WTC11 (cell line): ENCODE data around the gene NEDD8. TPM values are rescaled to one million over a fixed set of nuclear protein-coding genes. Genes with fewer than 3 reads are reported as not detected.

Experiments
- ATAC-seq: fragments of 200-7000 bp; cut with Tn5 transposase; 2 replicates; pipeline ENCODE4 v1.10.0; 2021; ENCODE audit warnings: mild to moderate bottlenecking, moderate library complexity
- CTCF ChIA-PET: fragments of 300-600 bp; sonication (Branson Sonifier 250); formaldehyde crosslinking; loops from one replicate; lab custom pipeline; 2021; ENCODE audit warnings: antibody characterized with exemption; lab: Charles Lee
- POLR2A ChIA-PET: fragments of 350-600 bp; sonication (Branson Sonifier 250); formaldehyde crosslinking; loops from one replicate; lab custom pipeline; 2021; ENCODE audit warnings: antibody characterized with exemption; lab: Charles Lee
- DNase-seq: peaks from one replicate; pipeline ENCODE4 v3.0.0; 2021; ENCODE audit warnings: low spot score
- H3K27ac Mint-ChIP-seq: 2 replicates; pipeline ENCODE4 v1.8.0; 2021; ENCODE audit warnings: mixed read lengths
- H3K27me3 Mint-ChIP-seq: 2 replicates; pipeline ENCODE4 v1.8.0; 2021; ENCODE audit warnings: low read depth, mild to moderate bottlenecking, moderate library complexity, mixed read lengths
- H3K36me3 Mint-ChIP-seq: 2 replicates; pipeline ENCODE4 v1.8.0; 2021; ENCODE audit warnings: mixed read lengths
- H3K4me1 Mint-ChIP-seq: 2 replicates; pipeline ENCODE4 v1.8.0; 2022; ENCODE audit warnings: mixed read lengths
- H3K4me3 Mint-ChIP-seq: 2 replicates; pipeline ENCODE4 v1.8.0; 2021; ENCODE audit warnings: mild to moderate bottlenecking, moderate library complexity, mixed read lengths
- H3K9me3 Mint-ChIP-seq: 2 replicates; pipeline ENCODE4 v1.8.0; 2021; ENCODE audit warnings: mixed read lengths
- AFF4 ChIP-seq: sonication (generic); formaldehyde crosslinking; IDR thresholded peaks from 2 replicates; pipeline ENCODE4 v1.8.1; 2023; ENCODE audit warnings: mild to moderate bottlenecking, missing genetic modification reagents, borderline replicate concordance
- AR ChIP-seq: fragments of 250-450 bp; sonication (Bioruptor Pico); IDR thresholded peaks from 2 replicates; pipeline ENCODE4 v1.9.0; 2021; ENCODE audit warnings: mild to moderate bottlenecking
- ATF2 ChIP-seq: sonication (generic); formaldehyde crosslinking; IDR thresholded peaks from 2 replicates; pipeline ENCODE4 v1.8.1; 2022; ENCODE audit warnings: low read depth, missing genetic modification reagents, borderline replicate concordance
- CBFB ChIP-seq: sonication (generic); formaldehyde crosslinking; IDR thresholded peaks from 2 replicates; pipeline ENCODE4 v1.8.1; 2022; ENCODE audit warnings: mild to moderate bottlenecking, low read depth, missing genetic modification reagents
- CTCF ChIP-seq: fragments of 200-600 bp; IDR thresholded peaks from 2 replicates; pipeline ENCODE4 v1.8.0; 2022; ENCODE audit warnings: antibody characterized with exemption
- ERG ChIP-seq: fragments of 250-450 bp; sonication (Bioruptor Pico); IDR thresholded peaks from 2 replicates; pipeline ENCODE4 v1.8.0; 2021; ENCODE audit warnings: mild to moderate bottlenecking
- ESRRA ChIP-seq: sonication (generic); formaldehyde crosslinking; IDR thresholded peaks from 2 replicates; pipeline ENCODE4 v1.8.1; 2022; ENCODE audit warnings: mild to moderate bottlenecking, missing genetic modification reagents, borderline replicate concordance
- FOXP1 ChIP-seq: sonication (generic); formaldehyde crosslinking; IDR thresholded peaks from 2 replicates; pipeline ENCODE4 v1.8.0; 2022; ENCODE audit warnings: missing genetic modification reagents, mild to moderate bottlenecking, moderate library complexity, borderline replicate concordance
- FOXP4 ChIP-seq: sonication (generic); formaldehyde crosslinking; IDR thresholded peaks from 2 replicates; pipeline ENCODE4 v1.8.0; 2022; ENCODE audit warnings: mild to moderate bottlenecking, missing genetic modification reagents
- GTF2I ChIP-seq: fragments of 250-450 bp; sonication (Bioruptor Pico); conservative IDR thresholded peaks from 2 replicates; pipeline ENCODE4 v1.4.0; 2021; ENCODE audit warnings: mild to moderate bottlenecking
- NFATC4 ChIP-seq: fragments of 250-450 bp; sonication (Bioruptor Pico); IDR thresholded peaks from 2 replicates; pipeline ENCODE4 v1.9.0; 2021; ENCODE audit warnings: mild to moderate bottlenecking
- SMAD3 ChIP-seq: sonication (generic); formaldehyde crosslinking; IDR thresholded peaks from 2 replicates; pipeline ENCODE4 v1.8.0; 2022; ENCODE audit warnings: missing genetic modification reagents, mild to moderate bottlenecking, borderline replicate concordance
- TEAD1 ChIP-seq: sonication (generic); formaldehyde crosslinking; IDR thresholded peaks from 2 replicates; pipeline ENCODE4 v1.8.0; 2022; ENCODE audit warnings: mild to moderate bottlenecking, missing genetic modification reagents
- TP53 ChIP-seq: sonication (generic); formaldehyde crosslinking; IDR thresholded peaks from 2 replicates; pipeline ENCODE4 v1.8.1; 2023; ENCODE audit warnings: mild to moderate bottlenecking, missing genetic modification reagents
- ZBTB43 ChIP-seq: sonication (generic); formaldehyde crosslinking; IDR thresholded peaks from 2 replicates; pipeline ENCODE4 v1.8.1; 2023; ENCODE audit warnings: mild to moderate bottlenecking, missing genetic modification reagents
- ZNF281 ChIP-seq: sonication (generic); formaldehyde crosslinking; IDR thresholded peaks from 2 replicates; pipeline ENCODE4 v1.8.0; 2023; ENCODE audit warnings: mild to moderate bottlenecking, missing genetic modification reagents
- ZNF416 ChIP-seq: fragments of 250-450 bp; sonication (Bioruptor Pico); IDR thresholded peaks from 2 replicates; pipeline ENCODE4 v1.9.0; 2021; ENCODE audit warnings: mild to moderate bottlenecking, inconsistent platforms
- total RNA-seq: library from RNA; stranded (reverse); gene quantifications from 3 replicates; pipeline ENCODE4 v1.2.3, GENCODE V29; 2021

Gene NEDD8
- total RNA-seq, 1 experiment from 2014 or later, result 233 TPM

- ChIA-PET CTCF (interaction anchor here (0.5 to 3.3 kb wide), 12 partner anchors 17 to 243 kb away, joined by 3 to 24 read pairs (median 4); partner anchors contain the start of genes CHMP4A, DCAF11, IRF9 and MDP1), POLR2A (interaction anchor here (0.6 to 1.7 kb wide), 7 partner anchors 20 to 668 kb away, joined by 3 to 11 read pairs (median 7); partner anchors contain the start of genes CHMP4A, DCAF11, IRF9 and MDP1)
- Mint-ChIP-seq H3K4me3 (peak within 1 kb of the TSS; percentile 89), H3K27ac (peak within 1 kb of the TSS; percentile 76; the same call in 1 of the 2 replicates), H3K9me3 (no peaks in the 10 kb centered on the region), H3K27me3 (no peaks in the 10 kb centered on the region), H3K4me1 (peaks cover 16% of the 10 kb centered on the region), H3K36me3 (peaks cover 33% of the 10 kb centered on the region)
- ATAC-seq (peak; percentile 88), DNase-seq (peak; percentile 97)
- TF ChIP-seq CBFB (CRISPR knock-in tag) (peak; percentile 82; the same call in 1 of the 2 replicates), AFF4 (CRISPR knock-in tag) (peak; percentile 61; the same call in 1 of the 2 replicates), CTCF (no peak), FOXP1 (CRISPR knock-in tag) (peak; percentile 74; the same call in 1 of the 2 replicates), ZBTB43 (CRISPR knock-in tag) (peak; percentile 69; the same call in 1 of the 2 replicates), NFATC4 (no peak), TP53 (peak; percentile 84), ATF2 (CRISPR knock-in tag) (no peak), ESRRA (CRISPR knock-in tag) (peak; percentile 90; the same call in 1 of the 2 replicates), FOXP4 (CRISPR knock-in tag) (0 out of 2 replicates have a peak, but pooled peaks have one; percentile 52), GTF2I (CRISPR knock-in tag) (no peak), ZNF416 (CRISPR knock-in tag) (no peak), AR (CRISPR knock-in tag) (no peak), TEAD1 (CRISPR knock-in tag) (peak; percentile 68), SMAD3 (CRISPR knock-in tag) (peak; percentile 82; the same call in 1 of the 2 replicates), ERG (CRISPR knock-in tag) (no peak), ZNF281 (no peak)
Observed at GRCh38 chr14:24188251-24189058, 43.7 kb downstream of the NEDD8 start, which contains the start of gene IPO4. IPO4 (minus strand) TSS chr14:24188816; CDS start chr14:24188787, 29 bp downstream.
